ENCODE data around the gene HEY2.

HEY2 gene

DNA sequence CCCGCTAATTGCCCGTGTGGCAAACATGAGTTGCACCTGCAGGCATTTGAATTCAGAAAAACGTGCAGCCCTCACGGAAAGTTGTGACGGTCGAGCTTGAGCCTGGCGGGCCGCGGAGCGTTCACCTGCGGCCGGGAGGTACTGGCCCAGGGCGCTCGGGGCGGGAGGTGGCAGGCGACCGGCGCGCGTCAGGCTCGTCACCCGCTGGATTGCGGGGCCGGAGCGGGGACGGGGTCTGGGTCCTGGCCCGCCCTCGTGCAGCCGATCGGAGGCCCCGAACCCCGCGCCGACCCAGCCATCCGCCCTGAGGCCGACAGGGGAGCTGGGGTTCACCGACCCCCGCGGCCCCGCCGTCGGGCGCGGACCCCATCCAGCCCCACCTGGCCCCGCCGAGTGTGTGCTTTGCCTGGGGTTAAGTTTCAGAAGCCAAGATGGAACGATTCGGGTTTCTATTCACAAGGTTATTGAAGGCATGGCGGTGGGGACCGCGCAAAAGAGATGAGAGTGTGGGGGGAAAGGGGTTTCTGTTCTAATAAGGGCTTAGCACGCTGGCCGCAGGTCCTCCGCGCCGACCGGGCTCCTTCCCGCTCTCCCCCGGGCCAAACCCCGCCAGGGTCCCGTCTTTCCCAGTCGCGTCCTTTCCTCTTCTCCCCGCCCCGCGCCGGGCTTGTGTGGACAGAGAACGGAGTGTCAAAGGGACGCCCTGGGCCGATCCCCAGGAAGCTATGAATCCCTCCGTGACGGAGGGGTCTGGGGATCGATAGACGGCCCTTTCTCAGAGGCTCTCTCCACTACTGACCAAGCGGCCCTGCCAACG, 1.6 kb upstream of the HEY2 start (continued):
- no peak for TF ChIP-seq ZNF23 (tag by site-specific recombination; IDR thresholded peaks at IDR 0.05; ENCODE audit: borderline replicate concordance)
- no peak for TF ChIP-seq ZNF266 (tag by site-specific recombination; IDR thresholded peaks at IDR 0.05; ENCODE audit: low read depth)
- TF ChIP-seq ZNF561 (tag by site-specific recombination; IDR thresholded peaks at IDR 0.05; ENCODE audit: borderline replicate concordance): peak; percentile 24; the same call in 1 of the 2 replicates
- TF ChIP-seq TRIM28 (IDR thresholded peaks at IDR 0.05; ENCODE audit: borderline replicate concordance, low read length): no peak
- peak; percentile 93 for TF ChIP-seq ZBTB20 (tag by site-specific recombination; IDR thresholded peaks at IDR 0.05)
- TF ChIP-seq HOXA7 (CRISPR knock-in tag; IDR thresholded peaks at IDR 0.05; ENCODE audit: borderline replicate concordance): no peak
- no peak for TF ChIP-seq ZFHX2 (tag by site-specific recombination; conservative IDR thresholded peaks at IDR 0.05)
- TF ChIP-seq ZNF585B (tag by site-specific recombination; IDR thresholded peaks at IDR 0.05): no peak

DNA sequence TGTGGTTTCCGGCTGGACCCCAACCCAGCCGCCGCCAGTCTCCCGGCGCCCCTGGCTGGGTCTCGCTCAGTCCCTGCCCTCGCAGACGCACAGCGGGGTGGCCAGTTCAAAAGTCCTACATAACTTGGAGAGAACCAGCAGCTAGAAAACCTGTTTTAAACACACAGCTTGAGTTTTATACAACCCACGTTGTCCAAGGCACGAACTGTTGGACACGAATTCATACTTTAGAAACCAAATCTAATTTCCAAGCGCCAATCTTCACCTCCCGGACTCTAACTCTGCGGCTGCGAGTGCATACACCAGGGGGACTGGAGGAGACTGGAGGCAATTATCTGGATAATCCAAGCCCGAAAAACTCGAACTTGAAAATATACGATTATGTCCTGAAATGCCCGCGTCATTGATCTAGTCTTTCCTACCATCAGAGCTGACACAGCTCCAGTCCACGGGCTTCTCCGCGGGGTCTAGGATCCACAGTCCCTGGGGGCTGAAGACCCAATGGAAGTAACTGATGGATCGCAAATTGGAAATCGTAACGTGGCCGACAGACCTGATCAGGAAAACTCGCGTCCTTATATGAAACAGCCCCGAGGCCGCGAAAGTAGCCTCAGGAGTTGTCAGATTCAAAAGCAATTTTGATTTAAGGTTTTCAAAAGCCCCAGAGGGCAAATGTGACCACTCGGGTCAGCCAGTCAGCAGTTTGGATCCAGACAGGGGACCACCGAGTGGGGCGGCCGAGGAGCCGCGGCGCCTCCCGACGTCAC, 843 bp upstream of the HEY2 start:
- Histone ChIP-seq H3K27ac (ENCODE audit: extremely low read depth, low read depth, low read length) (peak overlapping the region; percentile 93), H3K9me3 (ENCODE audit: control insufficient read depth, insufficient read depth, low read depth, low read length) (no peaks in the 10 kb centered on the region), H3K4me1 (ENCODE audit: control insufficient read depth, insufficient read depth, low read length) (peaks cover 8% of the 10 kb centered on the region), H3K36me3 (ENCODE audit: control insufficient read depth in 2 of 2, insufficient read depth in 1 of 2, low read length in 2 of 2) (peaks cover 0 to 11% of the 10 kb centered on the region in 2 experiments; a peak in 1 of 3 replicates), H3K4me3 (ENCODE audit: low read depth, low read length) (peak overlapping the region; percentile 60)
- ChIA-PET POLR2A (interaction anchor here (0.6 to 2.3 kb wide), 8 partner anchors 15 to 385 kb away, joined by 3 to 5 read pairs (median 3); partner anchors contain the start of gene TRMT11), CTCF (interaction anchor here (0.7 to 1.6 kb wide), 6 partner anchors 19 to 438 kb away, joined by 3 to 7 read pairs (median 4); no protein-coding TSS in a partner anchor)
- TF ChIP-seq ZNF239 (tag by site-specific recombination; IDR thresholded peaks at IDR 0.05): no peak
- TF ChIP-seq, protein P1, sequence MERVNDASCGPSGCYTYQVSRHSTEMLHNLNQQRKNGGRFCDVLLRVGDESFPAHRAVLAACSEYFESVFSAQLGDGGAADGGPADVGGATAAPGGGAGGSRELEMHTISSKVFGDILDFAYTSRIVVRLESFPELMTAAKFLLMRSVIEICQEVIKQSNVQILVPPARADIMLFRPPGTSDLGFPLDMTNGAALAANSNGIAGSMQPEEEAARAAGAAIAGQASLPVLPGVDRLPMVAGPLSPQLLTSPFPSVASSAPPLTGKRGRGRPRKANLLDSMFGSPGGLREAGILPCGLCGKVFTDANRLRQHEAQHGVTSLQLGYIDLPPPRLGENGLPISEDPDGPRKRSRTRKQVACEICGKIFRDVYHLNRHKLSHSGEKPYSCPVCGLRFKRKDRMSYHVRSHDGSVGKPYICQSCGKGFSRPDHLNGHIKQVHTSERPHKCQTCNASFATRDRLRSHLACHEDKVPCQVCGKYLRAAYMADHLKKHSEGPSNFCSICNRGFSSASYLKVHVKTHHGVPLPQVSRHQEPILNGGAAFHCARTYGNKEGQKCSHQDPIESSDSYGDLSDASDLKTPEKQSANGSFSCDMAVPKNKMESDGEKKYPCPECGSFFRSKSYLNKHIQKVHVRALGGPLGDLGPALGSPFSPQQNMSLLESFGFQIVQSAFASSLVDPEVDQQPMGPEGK (tag by site-specific recombination; IDR thresholded peaks at IDR 0.05): 0 out of 2 replicates have a peak, but pooled peaks have one; percentile 0
- no peak for TF ChIP-seq ZNF843 (tag by site-specific recombination; IDR thresholded peaks at IDR 0.05)
- TF ChIP-seq, protein P2, sequence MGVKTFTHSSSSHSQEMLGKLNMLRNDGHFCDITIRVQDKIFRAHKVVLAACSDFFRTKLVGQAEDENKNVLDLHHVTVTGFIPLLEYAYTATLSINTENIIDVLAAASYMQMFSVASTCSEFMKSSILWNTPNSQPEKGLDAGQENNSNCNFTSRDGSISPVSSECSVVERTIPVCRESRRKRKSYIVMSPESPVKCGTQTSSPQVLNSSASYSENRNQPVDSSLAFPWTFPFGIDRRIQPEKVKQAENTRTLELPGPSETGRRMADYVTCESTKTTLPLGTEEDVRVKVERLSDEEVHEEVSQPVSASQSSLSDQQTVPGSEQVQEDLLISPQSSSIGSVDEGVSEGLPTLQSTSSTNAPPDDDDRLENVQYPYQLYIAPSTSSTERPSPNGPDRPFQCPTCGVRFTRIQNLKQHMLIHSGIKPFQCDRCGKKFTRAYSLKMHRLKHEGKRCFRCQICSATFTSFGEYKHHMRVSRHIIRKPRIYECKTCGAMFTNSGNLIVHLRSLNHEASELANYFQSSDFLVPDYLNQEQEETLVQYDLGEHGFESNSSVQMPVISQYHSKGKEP (tag by site-specific recombination; IDR thresholded peaks at IDR 0.05): no peak
- TF ChIP-seq IKZF3 (tag by site-specific recombination; IDR thresholded peaks at IDR 0.05): peak; percentile 20; the same call in 1 of the 2 replicates
- TF ChIP-seq ZBTB17 (tag by site-specific recombination; IDR thresholded peaks at IDR 0.05): peak; percentile 87
- TF ChIP-seq MZF1 (tag by site-specific recombination; IDR thresholded peaks at IDR 0.05; ENCODE audit: borderline replicate concordance): peak; percentile 28
- TF ChIP-seq ZNF184 (tag by site-specific recombination; IDR thresholded peaks at IDR 0.05): 0 out of 2 replicates have a peak, but pooled peaks have one; percentile 2
- TF ChIP-seq ZNF221 (tag by site-specific recombination; IDR thresholded peaks at IDR 0.05; ENCODE audit: borderline replicate concordance): no peak
- TF ChIP-seq, protein P3, sequence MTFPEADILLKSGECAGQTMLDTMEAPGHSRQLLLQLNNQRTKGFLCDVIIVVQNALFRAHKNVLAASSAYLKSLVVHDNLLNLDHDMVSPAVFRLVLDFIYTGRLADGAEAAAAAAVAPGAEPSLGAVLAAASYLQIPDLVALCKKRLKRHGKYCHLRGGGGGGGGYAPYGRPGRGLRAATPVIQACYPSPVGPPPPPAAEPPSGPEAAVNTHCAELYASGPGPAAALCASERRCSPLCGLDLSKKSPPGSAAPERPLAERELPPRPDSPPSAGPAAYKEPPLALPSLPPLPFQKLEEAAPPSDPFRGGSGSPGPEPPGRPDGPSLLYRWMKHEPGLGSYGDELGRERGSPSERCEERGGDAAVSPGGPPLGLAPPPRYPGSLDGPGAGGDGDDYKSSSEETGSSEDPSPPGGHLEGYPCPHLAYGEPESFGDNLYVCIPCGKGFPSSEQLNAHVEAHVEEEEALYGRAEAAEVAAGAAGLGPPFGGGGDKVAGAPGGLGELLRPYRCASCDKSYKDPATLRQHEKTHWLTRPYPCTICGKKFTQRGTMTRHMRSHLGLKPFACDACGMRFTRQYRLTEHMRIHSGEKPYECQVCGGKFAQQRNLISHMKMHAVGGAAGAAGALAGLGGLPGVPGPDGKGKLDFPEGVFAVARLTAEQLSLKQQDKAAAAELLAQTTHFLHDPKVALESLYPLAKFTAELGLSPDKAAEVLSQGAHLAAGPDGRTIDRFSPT (tag by site-specific recombination; IDR thresholded peaks at IDR 0.05): peak; percentile 50; the same call in 1 of the 2 replicates
- peak; percentile 22; the same call in 1 of the 2 replicates for TF ChIP-seq ZNF561 (tag by site-specific recombination; IDR thresholded peaks at IDR 0.05; ENCODE audit: borderline replicate concordance)
- TF ChIP-seq, protein P4, sequence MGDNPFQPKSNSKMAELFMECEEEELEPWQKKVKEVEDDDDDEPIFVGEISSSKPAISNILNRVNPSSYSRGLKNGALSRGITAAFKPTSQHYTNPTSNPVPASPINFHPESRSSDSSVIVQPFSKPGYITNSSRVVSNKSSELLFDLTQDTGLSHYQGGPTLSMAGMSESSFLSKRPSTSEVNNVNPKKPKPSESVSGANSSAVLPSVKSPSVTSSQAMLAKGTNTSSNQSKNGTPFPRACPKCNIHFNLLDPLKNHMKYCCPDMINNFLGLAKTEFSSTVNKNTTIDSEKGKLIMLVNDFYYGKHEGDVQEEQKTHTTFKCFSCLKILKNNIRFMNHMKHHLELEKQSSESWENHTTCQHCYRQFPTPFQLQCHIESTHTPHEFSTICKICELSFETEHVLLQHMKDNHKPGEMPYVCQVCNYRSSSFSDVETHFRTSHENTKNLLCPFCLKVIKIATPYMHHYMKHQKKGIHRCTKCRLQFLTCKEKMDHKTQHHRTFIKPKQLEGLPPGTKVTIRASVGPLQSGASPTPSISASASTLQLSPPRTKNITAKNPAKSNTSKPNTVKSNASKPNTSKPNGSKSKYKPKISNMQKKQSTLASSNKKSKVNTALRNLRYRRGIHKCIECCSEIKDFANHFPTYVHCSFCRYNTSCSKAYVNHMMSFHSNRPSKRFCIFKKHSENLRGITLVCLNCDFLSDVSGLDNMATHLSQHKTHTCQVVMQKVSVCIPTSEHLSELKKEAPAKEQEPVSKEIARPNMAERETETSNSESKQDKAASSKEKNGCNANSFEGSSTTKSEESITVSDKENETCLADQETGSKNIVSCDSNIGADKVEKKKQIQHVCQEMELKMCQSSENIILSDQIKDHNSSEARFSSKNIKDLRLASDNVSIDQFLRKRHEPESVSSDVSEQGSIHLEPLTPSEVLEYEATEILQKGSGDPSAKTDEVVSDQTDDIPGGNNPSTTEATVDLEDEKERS (tag by site-specific recombination; IDR thresholded peaks at IDR 0.05): no peak
- no peak for TF ChIP-seq ZNF266 (tag by site-specific recombination; IDR thresholded peaks at IDR 0.05; ENCODE audit: low read depth)
- TF ChIP-seq ZNF335 (tag by site-specific recombination; conservative IDR thresholded peaks at IDR 0.05): peak; percentile 40
- no peak for TF ChIP-seq KLF9 (tag by site-specific recombination; IDR thresholded peaks at IDR 0.05; ENCODE audit: low read depth)
- TF ChIP-seq ZXDB (tag by site-specific recombination; IDR thresholded peaks at IDR 0.05): 0 out of 2 replicates have a peak, but pooled peaks have one; percentile 32
- TF ChIP-seq TRIM28 (IDR thresholded peaks at IDR 0.05; ENCODE audit: borderline replicate concordance, low read length): no peak
- TF ChIP-seq ZNF19 (tag by site-specific recombination; IDR thresholded peaks at IDR 0.05; ENCODE audit: low read depth): no peak
- TF ChIP-seq ZBTB20 (tag by site-specific recombination; IDR thresholded peaks at IDR 0.05): 0 out of 2 replicates have a peak, but pooled peaks have one; percentile 10

Data from HEK293 (cell line).